Measurements from ENCODE around the gene GARIN3. TPM values are rescaled to one million over a fixed set of nuclear protein-coding genes. Genes with fewer than 3 reads are reported as not detected.
"Not testable (repeated sequence)": the region's sequence is repeated elsewhere in the genome, so short reads cannot be mapped to it uniquely, and the experiment has no call there.

Gene GARIN3
- not detected for total RNA-seq
- polyA plus RNA-seq, result not detected
- 0 to 0.93 (median 0.08) reads per million in 6 experiments for total RNA-seq

DNA sequence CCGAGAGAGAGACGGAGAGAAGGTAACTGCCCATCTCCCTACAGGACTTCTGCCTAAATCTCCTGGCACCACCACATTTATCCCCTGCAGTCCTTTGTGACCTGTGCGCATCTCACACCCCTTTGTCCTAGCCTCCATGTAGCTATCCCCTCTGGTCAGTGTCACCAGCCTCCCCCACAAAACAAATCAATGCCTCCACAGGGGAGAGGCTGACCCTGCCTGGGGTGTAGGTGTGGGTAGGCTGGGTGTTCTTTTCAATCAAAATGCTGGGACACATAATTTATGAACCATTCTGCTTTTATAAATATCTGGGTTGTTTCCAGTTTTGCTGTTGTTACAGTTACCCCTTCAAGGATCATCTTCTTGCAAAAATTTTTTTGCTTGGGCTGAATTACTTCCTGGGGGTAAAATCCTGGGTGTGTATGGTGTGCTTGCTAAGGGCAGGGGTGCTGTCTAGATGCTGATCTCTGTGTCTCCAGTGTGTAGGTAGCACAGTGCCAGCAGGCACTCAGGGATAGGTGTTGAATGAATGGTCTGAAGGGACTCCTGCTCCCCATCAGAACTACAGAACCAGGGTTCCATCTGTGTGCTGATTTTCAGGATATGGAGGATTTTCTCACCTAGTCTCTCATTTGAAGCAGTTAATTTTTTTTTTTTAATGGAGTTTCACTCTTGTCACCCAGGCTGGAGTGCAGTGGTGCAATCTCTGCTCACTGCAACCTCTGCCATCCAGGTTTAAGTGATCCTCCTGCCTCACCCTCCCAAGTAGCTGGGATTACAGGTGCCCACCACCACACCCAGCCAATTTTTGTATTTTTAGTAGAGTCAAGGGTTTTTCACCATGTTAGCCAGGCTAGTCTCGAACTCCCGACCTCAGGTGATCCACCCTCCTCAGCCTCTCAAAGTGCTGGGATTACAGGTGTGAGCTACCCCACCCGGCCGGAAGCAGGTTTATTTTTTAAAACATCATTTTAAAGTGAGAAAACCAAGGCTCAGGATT lies at the start of gene GARIN3:
Gene GARIN3 (minus strand): TSS at position 51 of the 1,000 bp plus-strand sequence. CDS start 96 bp downstream, outside the sequence.
- H3K4me1 Mint-ChIP-seq, result peaks cover 28 to 56% (median 42%) of the 10 kb centered on the region in 4 donors
- H3K36me3 Mint-ChIP-seq, result peaks cover 0 to 5% (median 0%) of the 10 kb centered on the region in 3 donors
- H3K27ac Mint-ChIP-seq, result peak within 1 kb of the TSS in 8 of 10 donors; percentile 10 to 94 (median 74)
- peak within 1 kb of the TSS in 8 of 10 donors; percentile 6 to 82 (median 60) for H3K4me3 Mint-ChIP-seq
- H3K27me3 Mint-ChIP-seq, result no peaks in the 10 kb centered on the region
- POLR2A ChIA-PET, result interaction anchor here (0.6 to 36.8 kb wide), 8 partner anchors 9 to 39 kb away, joined by 3 to 990 read pairs (median 6); partner anchors contain the start of gene ITK
- no peak for DNase-seq
- peak in 1 of 2 donors; percentile 59 for ATAC-seq
- peaks cover 0 to 21% (median 6%) of the 10 kb centered on the region in 9 donors for H3K9me3 Mint-ChIP-seq

DNA sequence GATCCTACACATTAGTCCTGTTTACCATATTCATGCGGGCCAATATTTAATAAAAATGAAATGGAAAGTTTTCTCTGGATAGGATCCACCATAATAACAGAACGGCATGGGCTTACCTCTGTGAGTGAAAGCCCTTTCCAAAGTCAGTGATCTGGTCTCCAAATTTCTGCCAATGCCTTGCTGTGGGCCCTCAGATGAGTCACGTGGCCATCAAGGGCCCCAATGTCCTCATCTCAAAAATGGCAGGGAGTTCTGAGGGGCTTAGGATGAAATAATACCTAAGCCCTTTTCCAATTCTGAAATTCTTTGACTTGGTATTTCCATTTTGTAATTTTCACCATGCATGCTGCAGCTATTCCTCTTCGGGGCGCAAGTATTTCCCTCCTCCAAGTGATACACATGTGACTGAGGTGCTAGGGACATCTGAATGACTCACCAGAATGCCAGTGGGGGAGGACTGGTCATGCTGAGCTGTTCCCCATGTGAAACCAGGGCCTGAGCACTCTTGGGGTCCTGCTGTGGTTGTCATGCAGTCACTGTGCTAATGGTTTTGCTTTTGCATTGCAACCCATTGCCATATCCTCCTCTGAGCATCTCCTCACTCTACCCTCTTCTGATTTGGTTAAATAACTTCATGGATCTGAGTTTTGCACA lies 49.6 kb upstream of the GARIN3 start:
- H3K27me3 Mint-ChIP-seq, result no peaks in the 10 kb centered on the region
- H3K36me3 Mint-ChIP-seq, result peaks cover 31 to 98% (median 85%) of the 10 kb centered on the region in 3 donors
- peaks cover 53 to 98% (median 97%) of the 10 kb centered on the region in 4 donors for H3K4me1 Mint-ChIP-seq
- peak overlapping the region; percentile 88 to 98 (median 94) for H3K27ac Mint-ChIP-seq
- H3K4me3 Mint-ChIP-seq, result peak overlapping the region; percentile 47 to 87 (median 73)
- no peaks in the 10 kb centered on the region for H3K9me3 Mint-ChIP-seq
- POLR2A ChIA-PET, result interaction anchor here (1.1 to 35.8 kb wide), 10 partner anchors 10 to 73 kb away, joined by 3 to 990 read pairs (median 10); partner anchors contain the start of genes GARIN3, ITK and MED7
- ATAC-seq, result no peak
- DNase-seq, result no peak

DNA sequence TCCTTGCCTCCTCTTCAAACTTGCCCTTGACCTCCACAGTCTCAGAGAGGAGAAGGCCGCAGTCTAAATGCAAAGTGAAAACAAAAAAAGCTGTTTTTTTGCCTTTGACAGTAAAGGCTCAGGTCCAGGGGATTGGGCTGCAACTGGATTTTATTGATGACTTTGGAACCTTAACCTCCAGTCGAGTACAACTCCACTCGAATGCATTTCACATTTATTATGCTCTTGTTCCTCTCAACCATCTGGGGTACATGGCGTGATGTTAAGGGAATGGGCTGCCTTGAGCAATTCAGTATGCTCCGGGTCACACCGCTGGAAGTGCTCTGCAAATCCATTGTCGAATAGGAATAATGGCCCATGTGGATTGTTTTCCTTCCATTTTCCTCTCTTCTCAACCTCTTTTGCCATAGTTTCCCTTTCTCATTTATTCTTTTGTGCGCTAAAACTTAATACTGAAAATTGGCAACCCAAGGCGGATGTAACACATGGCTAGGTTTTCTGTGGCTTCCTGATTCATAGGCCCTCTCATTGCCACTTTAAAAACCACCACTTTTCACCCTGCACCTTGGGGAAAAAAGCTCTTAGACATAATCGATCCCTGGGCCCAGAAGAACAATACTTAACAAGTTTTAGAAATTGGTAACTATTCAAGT lies 48.9 kb upstream of the GARIN3 start:
- Mint-ChIP-seq H3K4me1 (peaks cover 52 to 99% (median 97%) of the 10 kb centered on the region in 4 donors), H3K27me3 (no peaks in the 10 kb centered on the region), H3K36me3 (peaks cover 31 to 96% (median 83%) of the 10 kb centered on the region in 3 donors), H3K27ac (peak overlapping the region; percentile 88 to 98 (median 94)), H3K4me3 (peak overlapping the region; percentile 47 to 87 (median 73)), H3K9me3 (no peaks in the 10 kb centered on the region)
- DNase-seq, result peak in 3 of 10 donors; percentile 49 to 59 (median 57)
- POLR2A ChIA-PET, result interaction anchor here (1.0 to 35.8 kb wide), 8 partner anchors 9 to 72 kb away, joined by 3 to 990 read pairs (median 10); partner anchors contain the start of genes GARIN3, ITK and MED7
- peak; percentile 54 to 65 for ATAC-seq

DNA sequence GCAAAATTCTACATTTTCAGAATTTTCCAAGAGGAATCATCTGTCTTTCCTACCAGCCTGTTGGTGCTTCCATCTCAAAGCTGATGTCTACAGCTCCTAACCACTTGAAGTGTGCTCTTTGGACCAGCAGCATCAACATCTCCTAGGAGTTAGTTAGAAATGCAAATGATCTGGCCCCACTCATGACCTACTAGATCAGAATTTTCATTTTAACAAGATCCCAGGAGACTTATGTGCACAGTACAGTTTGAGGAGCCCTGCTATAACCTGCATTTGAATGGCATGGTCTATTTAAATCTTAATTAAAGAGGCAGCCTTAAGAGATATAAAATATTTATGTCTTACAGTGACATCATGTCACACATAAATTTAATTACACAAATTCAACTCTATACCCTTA lies 48.4 kb upstream of the GARIN3 start:
- H3K4me3 Mint-ChIP-seq, result peak overlapping the region in 7 of 10 donors; percentile 62 to 87 (median 76)
- no peak for DNase-seq
- ATAC-seq, result no peak
- no peaks in the 10 kb centered on the region for H3K9me3 Mint-ChIP-seq
- H3K4me1 Mint-ChIP-seq, result peaks cover 47 to 97% (median 95%) of the 10 kb centered on the region in 4 donors
- peaks cover 31 to 96% (median 79%) of the 10 kb centered on the region in 3 donors for H3K36me3 Mint-ChIP-seq
- H3K27ac Mint-ChIP-seq, result peak overlapping the region; percentile 74 to 98 (median 94)
- POLR2A ChIA-PET, result interaction anchor here (1.0 to 35.8 kb wide), 5 partner anchors 9 to 72 kb away, joined by 4 to 990 read pairs (median 31); partner anchors contain the start of genes GARIN3, ITK and MED7
- no peaks in the 10 kb centered on the region for H3K27me3 Mint-ChIP-seq

DNA sequence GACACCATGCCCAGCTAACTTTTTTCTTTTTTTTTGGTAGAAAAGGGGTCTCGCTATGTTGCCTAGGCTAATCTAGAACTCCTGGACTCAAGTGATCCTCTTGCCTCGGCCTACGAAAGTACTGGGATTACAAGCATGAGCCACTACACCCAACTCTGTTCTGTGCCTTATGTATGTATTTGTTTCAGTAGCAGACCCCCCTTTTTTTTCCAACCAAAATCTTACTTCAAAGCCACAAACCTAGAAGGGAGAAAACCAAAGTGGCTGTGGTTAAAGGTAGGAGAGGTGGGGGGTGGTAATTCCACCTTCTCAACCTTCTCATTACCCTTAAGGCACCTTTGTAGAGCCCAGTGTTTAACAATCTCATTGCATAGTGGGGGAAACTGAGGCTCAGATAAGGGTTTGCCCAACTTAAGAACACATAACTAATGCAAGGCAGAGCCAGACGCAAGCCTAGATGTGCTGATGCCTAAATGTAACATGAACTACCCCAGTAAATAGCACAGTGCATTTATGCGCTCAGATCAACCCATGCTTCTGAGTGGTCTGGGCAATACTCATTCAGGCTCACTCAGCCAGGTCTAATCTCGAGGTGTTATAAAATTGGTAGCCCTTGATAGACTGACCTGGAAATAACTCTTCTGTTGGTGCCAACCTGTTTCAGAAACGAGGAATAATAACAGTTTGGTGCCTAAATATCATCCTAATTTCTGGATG lies 47.6 kb upstream of the GARIN3 start:
- H3K4me1 Mint-ChIP-seq, result peaks cover 44 to 98% (median 92%) of the 10 kb centered on the region in 4 donors
- no peaks in the 10 kb centered on the region for H3K27me3 Mint-ChIP-seq
- H3K36me3 Mint-ChIP-seq, result peaks cover 31 to 96% (median 80%) of the 10 kb centered on the region in 3 donors
- H3K9me3 Mint-ChIP-seq, result no peaks in the 10 kb centered on the region
- POLR2A ChIA-PET, result interaction anchor here (0.9 to 35.8 kb wide), 4 partner anchors 8 to 71 kb away, joined by 3 to 990 read pairs (median 78); partner anchors contain the start of genes GARIN3, ITK and MED7
- peak overlapping the region; percentile 74 to 98 (median 89) for H3K27ac Mint-ChIP-seq
- ATAC-seq, result peak; percentile 16 to 33
- DNase-seq, result no peak
- H3K4me3 Mint-ChIP-seq, result peak overlapping the region in 8 of 10 donors; percentile 39 to 83 (median 67)

DNA sequence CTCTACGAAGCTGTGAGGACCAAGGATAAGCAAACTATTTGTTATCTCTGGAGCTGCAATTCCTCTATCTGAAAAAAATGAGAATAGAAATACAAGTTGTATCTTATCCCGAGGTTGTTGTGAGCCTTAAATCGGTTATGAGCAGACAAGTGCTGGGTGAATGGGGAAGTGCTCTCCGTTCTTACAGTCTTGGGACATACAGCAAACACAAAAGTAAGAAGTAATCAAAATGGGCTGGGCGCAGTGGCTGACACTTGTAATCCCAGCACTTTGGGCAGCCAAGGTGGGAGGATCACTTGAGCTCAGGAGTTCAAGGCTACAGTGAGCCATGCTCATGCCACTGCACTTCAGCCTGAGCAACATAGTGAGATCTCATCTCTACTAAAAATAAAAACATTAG lies 46.2 kb upstream of the GARIN3 start:
- H3K27me3 Mint-ChIP-seq, result no peaks in the 10 kb centered on the region
- peaks cover 35 to 96% (median 81%) of the 10 kb centered on the region in 3 donors for H3K36me3 Mint-ChIP-seq
- POLR2A ChIA-PET, result interaction anchor here (0.8 to 35.8 kb wide), 7 partner anchors 9 to 95 kb away, joined by 3 to 990 read pairs (median 4); partner anchors contain the start of genes GARIN3, ITK and MED7
- DNase-seq (no peak), ATAC-seq (no peak)
- H3K9me3 Mint-ChIP-seq, result no peaks in the 10 kb centered on the region
- peaks cover 49 to 98% (median 93%) of the 10 kb centered on the region in 4 donors for H3K4me1 Mint-ChIP-seq
- H3K27ac Mint-ChIP-seq, result peak overlapping the region; percentile 64 to 98 (median 88)
- H3K4me3 Mint-ChIP-seq, result peak overlapping the region in 8 of 10 donors; percentile 1 to 68 (median 57)

DNA sequence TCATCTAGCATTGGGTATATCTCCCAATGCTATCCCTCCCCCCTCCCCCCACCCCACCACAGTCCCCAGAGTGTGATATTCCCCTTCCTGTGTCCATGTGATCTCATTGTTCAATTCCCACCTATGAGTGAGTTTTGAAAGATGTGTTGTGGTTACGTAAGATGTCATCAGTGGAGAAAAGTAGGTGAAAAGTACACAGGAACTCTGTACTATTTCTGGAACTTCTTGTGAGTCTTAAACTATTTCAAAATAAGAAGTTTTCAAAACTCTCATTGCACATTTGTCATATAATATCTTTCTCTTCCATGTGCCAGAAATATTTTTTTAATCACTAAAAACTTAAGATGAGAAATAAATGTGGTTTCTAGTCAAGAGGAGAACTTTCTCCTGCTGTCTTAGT lies 44.6 kb upstream of the GARIN3 start:
- peak overlapping the region in 9 of 10 donors; percentile 31 to 73 (median 65) for H3K4me3 Mint-ChIP-seq
- H3K4me1 Mint-ChIP-seq, result peaks cover 45 to 95% (median 90%) of the 10 kb centered on the region in 4 donors
- H3K27me3 Mint-ChIP-seq, DNase-seq: not testable (repeated sequence)
- H3K9me3 Mint-ChIP-seq, result peaks cover 0 to 13% (median 0%) of the 10 kb centered on the region in 9 donors
- peak overlapping the region; percentile 64 to 98 (median 88) for H3K27ac Mint-ChIP-seq
- H3K36me3 Mint-ChIP-seq, result peaks cover 36 to 95% (median 77%) of the 10 kb centered on the region in 3 donors
- peak; percentile 27 to 76 for ATAC-seq
- POLR2A ChIA-PET, result interaction anchor here (1.2 to 35.8 kb wide), 3 partner anchors 7 to 28 kb away, joined by 4 to 990 read pairs (median 6); partner anchors contain the start of genes GARIN3 and ITK

DNA sequence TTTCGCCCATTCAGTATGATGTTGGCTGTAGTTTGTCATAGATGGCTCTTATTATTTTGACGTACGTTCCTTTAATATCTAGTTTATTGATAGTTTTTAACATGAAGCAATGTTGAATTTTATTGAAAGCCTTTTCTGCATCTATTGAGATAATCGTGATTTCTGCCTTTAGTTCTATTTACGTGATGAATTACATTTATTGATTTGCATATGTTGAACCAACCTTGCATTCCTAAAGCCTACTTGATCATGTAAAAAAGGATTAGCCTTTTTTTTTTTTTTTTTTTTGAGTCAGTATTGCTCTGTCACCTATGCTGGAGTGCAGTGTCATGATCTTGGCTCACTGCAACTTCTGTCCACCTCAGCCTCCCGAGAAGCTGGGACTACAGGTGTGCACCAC lies 39.6 kb upstream of the GARIN3 start:
- Mint-ChIP-seq H3K4me3 (peak overlapping the region in 7 of 10 donors; percentile 3 to 76 (median 11)), H3K27ac (peak overlapping the region; percentile 69 to 98 (median 86)), H3K36me3 (peaks cover 20 to 81% (median 55%) of the 10 kb centered on the region in 3 donors), H3K9me3 (peaks cover 0 to 13% (median 0%) of the 10 kb centered on the region in 9 donors), H3K27me3 (no peaks in the 10 kb centered on the region), H3K4me1 (peaks cover 36 to 89% (median 82%) of the 10 kb centered on the region in 4 donors)
- no peak for DNase-seq
- no peak for ATAC-seq
- POLR2A ChIA-PET, result interaction anchor here (0.7 to 35.8 kb wide), 8 partner anchors 12 to 65 kb away, joined by 3 to 990 read pairs (median 7); partner anchors contain the start of genes GARIN3, ITK and MED7

DNA sequence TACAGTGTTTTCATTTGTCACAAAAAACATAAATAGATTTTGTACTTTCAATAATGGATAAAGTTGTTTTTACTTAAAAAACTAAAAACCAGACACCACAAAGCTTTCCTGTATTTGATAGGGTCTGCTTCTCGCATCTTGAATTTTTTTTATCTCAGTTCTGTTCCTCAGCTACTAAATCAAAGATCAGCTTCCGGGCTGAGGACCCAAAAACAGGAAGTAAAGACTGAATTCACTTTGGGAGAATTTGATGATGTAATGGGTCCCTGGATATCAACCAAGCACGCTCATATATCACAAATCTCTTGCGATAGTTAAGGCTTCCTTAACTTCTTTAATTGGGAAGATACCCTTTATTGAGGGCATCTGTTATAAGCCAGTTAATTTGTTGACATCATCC lies 38.7 kb upstream of the GARIN3 start:
- Mint-ChIP-seq H3K4me3 (peak overlapping the region; percentile 62 to 82 (median 68)), H3K27me3 (no peaks in the 10 kb centered on the region), H3K9me3 (peaks cover 0 to 13% (median 0%) of the 10 kb centered on the region in 9 donors), H3K27ac (peak overlapping the region; percentile 86 to 98 (median 93)), H3K36me3 (peaks cover 20 to 83% (median 53%) of the 10 kb centered on the region in 3 donors), H3K4me1 (peaks cover 37 to 92% (median 83%) of the 10 kb centered on the region in 4 donors)
- DNase-seq (peak in 4 of 10 donors; percentile 41 to 74 (median 58)), ATAC-seq (peak; percentile 61 to 76)
- POLR2A ChIA-PET, result interaction anchor here (1.0 to 35.8 kb wide), 12 partner anchors 13 to 84 kb away, joined by 3 to 990 read pairs (median 7); partner anchors contain the start of genes CYFIP2, GARIN3, ITK and MED7

DNA sequence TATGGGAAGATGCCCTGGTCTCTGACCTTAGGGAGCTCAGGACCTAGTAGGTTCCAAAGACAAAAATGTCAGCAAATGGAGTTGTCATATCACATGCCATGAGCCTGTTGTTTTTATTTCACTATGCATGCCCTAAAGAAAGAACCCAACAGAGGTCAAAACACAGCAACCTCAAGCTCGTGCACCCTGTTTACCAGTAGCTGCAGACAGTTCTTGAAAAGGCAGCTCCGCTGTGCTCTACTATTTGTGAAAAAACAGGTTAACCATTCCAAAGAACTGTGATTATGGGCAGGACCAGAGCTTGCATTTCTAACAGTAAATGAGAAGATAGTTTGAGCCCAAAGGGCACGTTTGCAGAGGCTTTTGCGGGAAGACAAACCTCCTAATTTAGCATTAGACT lies 37.4 kb upstream of the GARIN3 start:
- DNase-seq (peak in 3 of 10 donors; percentile 39 to 60 (median 59)), ATAC-seq (peak; percentile 56)
- H3K27ac Mint-ChIP-seq, result peak overlapping the region; percentile 86 to 98 (median 93)

More for the DNA sequence above, 37.4 kb upstream of the GARIN3 start:
- Mint-ChIP-seq H3K9me3 (peaks cover 0 to 13% (median 0%) of the 10 kb centered on the region in 9 donors), H3K36me3 (peaks cover 19 to 81% (median 52%) of the 10 kb centered on the region in 3 donors), H3K4me1 (peaks cover 39 to 92% (median 86%) of the 10 kb centered on the region in 4 donors), H3K4me3 (peak overlapping the region; percentile 62 to 82 (median 74)), H3K27me3 (no peaks in the 10 kb centered on the region)
- POLR2A ChIA-PET, result interaction anchor here (0.9 to 35.8 kb wide), 13 partner anchors 9 to 68 kb away, joined by 3 to 990 read pairs (median 7); partner anchors contain the start of genes CYFIP2, GARIN3, ITK and MED7

Measured in naive thymus-derived CD8-positive, alpha-beta T cell (primary cell).